Measurements from ENCODE around the gene CMPK2.
A peak's percentile ranks its signal among the peaks of the same experiment; 100 is the strongest.

CMPK2 gene

DNA sequence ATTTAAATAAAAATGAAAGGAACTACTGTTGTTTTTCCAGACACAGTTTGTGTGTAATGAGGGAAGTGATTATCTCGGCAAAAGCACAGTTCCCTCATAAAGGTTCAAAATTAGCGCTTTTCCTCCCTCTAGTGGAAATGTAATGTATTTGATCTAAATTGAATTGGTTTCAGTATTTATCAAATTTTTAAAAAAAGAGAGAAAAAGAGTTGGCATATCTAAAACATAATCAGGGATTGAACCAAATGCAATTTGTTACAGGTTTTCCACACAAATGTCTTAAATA lies 37.5 kb downstream of the CMPK2 start:
- H3K9ac ChIP-seq (ENCODE audit: low read length): no peak overlapping the region
- H3K27ac ChIP-seq (ENCODE audit: low read depth, low read length, poor library complexity, severe bottlenecking): no peak overlapping the region
- H2AFZ ChIP-seq (ENCODE audit: low read length): no peak overlapping the region
- H3K4me1 ChIP-seq (ENCODE audit: insufficient read depth, low read length, severe bottlenecking): no peaks in the 10 kb centered on the region
- no peaks in the 10 kb centered on the region for H3F3A ChIP-seq (ENCODE audit: insufficient read depth, low read length)
- H3K4me2 ChIP-seq (ENCODE audit: low read length): no peak overlapping the region
- H3K36me3 ChIP-seq (ENCODE audit: insufficient read depth, low read length): no peaks in the 10 kb centered on the region
- no peaks in the 10 kb centered on the region for H4K20me1 ChIP-seq (ENCODE audit: insufficient read depth, low read length)
- H3K79me2 ChIP-seq (ENCODE audit: insufficient read depth, low read length): no peaks in the 10 kb centered on the region
- peaks cover 3% of the 10 kb centered on the region; the same call in 1 of the 2 replicates for H3K9me3 ChIP-seq (ENCODE audit: low read length)
- no peaks in the 10 kb centered on the region for H3K9me2 ChIP-seq (ENCODE audit: low read depth, low read length)
- no peak for TF ChIP-seq EZH2 (IDR thresholded peaks at IDR 0.05; ENCODE audit: borderline replicate concordance, low read length)
- TF ChIP-seq, protein P1, sequence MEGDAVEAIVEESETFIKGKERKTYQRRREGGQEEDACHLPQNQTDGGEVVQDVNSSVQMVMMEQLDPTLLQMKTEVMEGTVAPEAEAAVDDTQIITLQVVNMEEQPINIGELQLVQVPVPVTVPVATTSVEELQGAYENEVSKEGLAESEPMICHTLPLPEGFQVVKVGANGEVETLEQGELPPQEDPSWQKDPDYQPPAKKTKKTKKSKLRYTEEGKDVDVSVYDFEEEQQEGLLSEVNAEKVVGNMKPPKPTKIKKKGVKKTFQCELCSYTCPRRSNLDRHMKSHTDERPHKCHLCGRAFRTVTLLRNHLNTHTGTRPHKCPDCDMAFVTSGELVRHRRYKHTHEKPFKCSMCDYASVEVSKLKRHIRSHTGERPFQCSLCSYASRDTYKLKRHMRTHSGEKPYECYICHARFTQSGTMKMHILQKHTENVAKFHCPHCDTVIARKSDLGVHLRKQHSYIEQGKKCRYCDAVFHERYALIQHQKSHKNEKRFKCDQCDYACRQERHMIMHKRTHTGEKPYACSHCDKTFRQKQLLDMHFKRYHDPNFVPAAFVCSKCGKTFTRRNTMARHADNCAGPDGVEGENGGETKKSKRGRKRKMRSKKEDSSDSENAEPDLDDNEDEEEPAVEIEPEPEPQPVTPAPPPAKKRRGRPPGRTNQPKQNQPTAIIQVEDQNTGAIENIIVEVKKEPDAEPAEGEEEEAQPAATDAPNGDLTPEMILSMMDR (IDR thresholded peaks at IDR 0.05; ENCODE audit: low read length): peak; percentile 50
- H3K27me3 ChIP-seq (ENCODE audit: insufficient read depth, low read length): no peaks in the 10 kb centered on the region
- no peak overlapping the region for H3K4me3 ChIP-seq (ENCODE audit: low read depth, low read length, poor library complexity, severe bottlenecking)

DNA sequence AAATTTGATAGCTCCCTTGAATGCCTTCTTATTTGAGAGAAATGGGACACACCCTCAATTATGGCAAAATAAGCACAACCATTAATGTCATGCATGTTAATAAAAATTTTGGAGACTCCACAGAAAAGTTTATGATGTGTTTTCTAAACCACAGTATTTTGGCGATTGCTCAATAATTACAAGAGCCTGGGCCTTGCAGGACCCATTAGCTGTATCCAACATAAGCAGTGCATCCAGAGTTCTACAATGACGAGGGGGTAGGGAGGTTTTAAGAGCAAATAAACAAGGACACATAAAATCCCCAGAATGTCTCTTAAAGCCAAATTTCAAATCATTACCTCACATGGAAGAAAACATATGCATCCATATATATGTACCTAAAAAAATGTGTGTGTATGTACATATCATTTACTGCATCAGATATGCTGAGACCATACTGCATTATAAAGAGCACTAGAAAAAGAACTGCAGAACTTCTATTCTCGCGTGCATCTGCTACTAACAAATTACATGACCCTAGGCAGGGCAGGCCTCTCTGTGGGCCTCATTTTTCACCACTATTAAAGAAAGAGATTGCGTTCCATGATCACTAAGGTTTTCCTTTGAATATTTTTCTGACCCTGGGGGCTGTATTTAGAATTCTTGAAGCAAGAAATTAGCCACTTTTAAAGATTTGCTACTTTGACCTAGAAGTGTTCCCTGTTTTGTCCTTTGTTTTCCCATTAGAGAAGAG lies 38.0 kb downstream of the CMPK2 start:
- Histone ChIP-seq H3K4me2 (ENCODE audit: low read length) (no peak overlapping the region), H3K9ac (ENCODE audit: low read length) (no peak overlapping the region), H3K79me2 (ENCODE audit: insufficient read depth, low read length) (no peaks in the 10 kb centered on the region), H3K27ac (ENCODE audit: low read depth, low read length, poor library complexity, severe bottlenecking) (no peak overlapping the region), H3K9me2 (ENCODE audit: low read depth, low read length) (no peaks in the 10 kb centered on the region), H3K27me3 (ENCODE audit: insufficient read depth, low read length) (no peaks in the 10 kb centered on the region), H2AFZ (ENCODE audit: low read length) (no peak overlapping the region), H3F3A (ENCODE audit: insufficient read depth, low read length) (no peaks in the 10 kb centered on the region), H3K36me3 (ENCODE audit: insufficient read depth, low read length) (no peaks in the 10 kb centered on the region), H3K4me3 (ENCODE audit: low read depth, low read length, poor library complexity, severe bottlenecking) (no peak overlapping the region), H3K4me1 (ENCODE audit: insufficient read depth, low read length, severe bottlenecking) (no peaks in the 10 kb centered on the region), H3K9me3 (ENCODE audit: low read length) (peaks cover 3% of the 10 kb centered on the region; the same call in 1 of the 2 replicates), H4K20me1 (ENCODE audit: insufficient read depth, low read length) (no peaks in the 10 kb centered on the region)
- TF ChIP-seq, protein P1 (IDR thresholded peaks at IDR 0.05; ENCODE audit: low read length): no peak
- no peak for TF ChIP-seq EZH2 (IDR thresholded peaks at IDR 0.05; ENCODE audit: borderline replicate concordance, low read length)

DNA sequence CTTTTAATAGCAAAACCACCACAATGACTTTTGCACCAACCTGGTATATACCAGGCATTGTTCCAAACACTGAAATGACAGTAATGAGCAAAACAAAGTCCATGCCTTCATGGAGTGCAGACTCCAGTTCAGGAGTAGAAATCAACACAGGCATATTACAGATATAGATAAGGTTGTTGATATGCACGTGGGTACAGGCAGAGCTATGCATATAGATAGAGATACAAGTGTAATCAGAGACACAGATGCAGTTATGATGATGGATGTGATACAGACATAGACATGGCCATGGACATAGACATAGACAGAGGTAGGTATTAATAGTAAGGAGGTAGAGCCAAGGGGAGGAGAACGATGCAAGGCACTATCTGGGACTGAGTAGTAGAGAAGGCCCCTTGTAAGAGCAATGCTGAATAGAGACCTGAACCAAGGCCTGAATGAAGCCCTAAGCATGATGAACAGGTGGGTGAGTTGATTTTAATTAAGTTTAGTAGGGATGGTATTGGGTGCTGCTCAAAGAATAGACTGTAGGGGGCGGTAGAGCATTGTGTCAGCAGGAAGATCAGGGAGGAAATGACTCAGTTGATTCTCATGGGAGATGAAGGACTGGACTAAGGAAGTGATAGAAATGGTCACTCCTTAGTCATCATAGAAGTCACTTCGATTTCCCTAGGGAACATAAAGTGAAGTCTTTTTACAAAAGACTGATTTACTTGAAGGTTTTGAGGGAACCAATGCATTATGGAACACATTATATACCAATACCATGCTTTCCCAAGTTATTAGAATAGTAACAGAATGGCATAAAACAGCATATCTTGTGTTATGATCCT lies 39.4 kb downstream of the CMPK2 start:
- TF ChIP-seq, protein P1 (IDR thresholded peaks at IDR 0.05; ENCODE audit: low read length): peak; percentile 80
- no peak for TF ChIP-seq EZH2 (IDR thresholded peaks at IDR 0.05; ENCODE audit: borderline replicate concordance, low read length)
- H3K9ac ChIP-seq (ENCODE audit: low read length): no peak overlapping the region
- peaks cover under 1% of the 10 kb centered on the region; the same call in 1 of the 2 replicates for H3K9me3 ChIP-seq (ENCODE audit: low read length)
- no peaks in the 10 kb centered on the region for H3F3A ChIP-seq (ENCODE audit: insufficient read depth, low read length)
- no peaks in the 10 kb centered on the region for H3K9me2 ChIP-seq (ENCODE audit: low read depth, low read length)
- H3K36me3 ChIP-seq (ENCODE audit: insufficient read depth, low read length): no peaks in the 10 kb centered on the region
- no peak overlapping the region for H3K4me3 ChIP-seq (ENCODE audit: low read depth, low read length, poor library complexity, severe bottlenecking)
- H3K79me2 ChIP-seq (ENCODE audit: insufficient read depth, low read length): no peaks in the 10 kb centered on the region
- H3K4me1 ChIP-seq (ENCODE audit: insufficient read depth, low read length, severe bottlenecking): no peaks in the 10 kb centered on the region
- H3K4me2 ChIP-seq (ENCODE audit: low read length): no peak overlapping the region
- no peaks in the 10 kb centered on the region for H3K27me3 ChIP-seq (ENCODE audit: insufficient read depth, low read length)
- no peak overlapping the region for H2AFZ ChIP-seq (ENCODE audit: low read length)
- no peaks in the 10 kb centered on the region for H4K20me1 ChIP-seq (ENCODE audit: insufficient read depth, low read length)
- H3K27ac ChIP-seq (ENCODE audit: low read depth, low read length, poor library complexity, severe bottlenecking): no peak overlapping the region

All from OCI-LY1 (cell line).